Measurements from ENCODE around the gene ZFYVE16. TPM values are rescaled to one million over a fixed set of nuclear protein-coding genes. Genes with fewer than 3 reads are reported as not detected.

The ZFYVE16 gene
- total and polyA plus RNA-seq, 2 donors (not counting 1 experiment from before 2014, with no cell fraction given), result 12.9 to 34.2 TPM

- no peaks in the 10 kb centered on the region for H3K79me2 ChIP-seq (ENCODE audit: control insufficient read depth, insufficient read depth, low read length)
- H3K36me3 ChIP-seq (ENCODE audit: control insufficient read depth, insufficient read depth, low read length), result no peaks in the 10 kb centered on the region
- TF ChIP-seq CTCF (conservative IDR thresholded peaks at IDR 0.05 in 1 of 2, IDR thresholded peaks at IDR 0.05 in 1 of 2; ENCODE audit: low read depth in 1 of 2, low read length in 2 of 2), result no peak
- no peak overlapping the region for H3K4me3 ChIP-seq (replicated peaks in 1 of 4; ENCODE audit: control extremely low read depth in 1 of 4, insufficient read depth in 1 of 4, low read depth in 3 of 4, low read length in 4 of 4)
- no peaks in the 10 kb centered on the region for H3K27me3 ChIP-seq (ENCODE audit: control insufficient read depth, insufficient read depth, low read length)
- no peaks in the 10 kb centered on the region for H4K20me1 ChIP-seq (ENCODE audit: control insufficient read depth, extremely low read depth, insufficient read depth, low read length)
- H3K4me1 ChIP-seq (ENCODE audit: control insufficient read depth, extremely low read depth, insufficient read depth, low read length), result no peaks in the 10 kb centered on the region
- no peak overlapping the region for H2AFZ ChIP-seq (ENCODE audit: low read length)
- H3K9me3 ChIP-seq (ENCODE audit: control insufficient read depth, insufficient read depth, low read depth, low read length), result no peaks in the 10 kb centered on the region
- H3K27ac ChIP-seq (ENCODE audit: insufficient read depth, low read length), result no peak overlapping the region
- no peak for DNase-seq (ENCODE audit: low read depth in 2 of 2)
- no peak overlapping the region for H3K4me2 ChIP-seq (ENCODE audit: extremely low read depth, insufficient read depth, low read length)
- no peak overlapping the region for H3K9ac ChIP-seq (ENCODE audit: insufficient read depth, low read length)
Observed at GRCh38 chr5:80368661-80369480, 39.0 kb upstream of the ZFYVE16 start.

GRCh38 chr5:80369521-80369920, 38.3 kb upstream of the ZFYVE16 start:
- peak in 1 of 2 donors; percentile 1 for DNase-seq (ENCODE audit: low read depth in 2 of 2)
- Histone ChIP-seq H3K27me3 (ENCODE audit: control insufficient read depth, insufficient read depth, low read length) (no peaks in the 10 kb centered on the region), H3K9me3 (ENCODE audit: control insufficient read depth, insufficient read depth, low read depth, low read length) (no peaks in the 10 kb centered on the region), H3K27ac (ENCODE audit: insufficient read depth, low read length) (no peak overlapping the region), H3K36me3 (ENCODE audit: control insufficient read depth, insufficient read depth, low read length) (no peaks in the 10 kb centered on the region), H3K9ac (ENCODE audit: insufficient read depth, low read length) (no peak overlapping the region), H3K4me2 (ENCODE audit: extremely low read depth, insufficient read depth, low read length) (no peak overlapping the region), H4K20me1 (ENCODE audit: control insufficient read depth, extremely low read depth, insufficient read depth, low read length) (no peaks in the 10 kb centered on the region), H3K4me1 (ENCODE audit: control insufficient read depth, extremely low read depth, insufficient read depth, low read length) (no peaks in the 10 kb centered on the region), H3K4me3 (replicated peaks in 1 of 4; ENCODE audit: control extremely low read depth in 1 of 4, insufficient read depth in 1 of 4, low read depth in 3 of 4, low read length in 4 of 4) (no peak overlapping the region), H3K79me2 (ENCODE audit: control insufficient read depth, insufficient read depth, low read length) (no peaks in the 10 kb centered on the region), H2AFZ (ENCODE audit: low read length) (no peak overlapping the region)
- TF ChIP-seq CTCF (conservative IDR thresholded peaks at IDR 0.05 in 1 of 2, IDR thresholded peaks at IDR 0.05 in 1 of 2; ENCODE audit: low read depth in 1 of 2, low read length in 2 of 2), result no peak
- no peak for TF ChIP-seq EZH2 (IDR thresholded peaks at IDR 0.05; ENCODE audit: low read length, missing control alignments)

GRCh38 chr5:80370390-80370789, 37.5 kb upstream of the ZFYVE16 start:
- Histone ChIP-seq H3K36me3 (ENCODE audit: control insufficient read depth, insufficient read depth, low read length) (no peaks in the 10 kb centered on the region), H3K4me1 (ENCODE audit: control insufficient read depth, extremely low read depth, insufficient read depth, low read length) (no peaks in the 10 kb centered on the region), H3K79me2 (ENCODE audit: control insufficient read depth, insufficient read depth, low read length) (no peaks in the 10 kb centered on the region), H2AFZ (ENCODE audit: low read length) (no peak overlapping the region), H4K20me1 (ENCODE audit: control insufficient read depth, extremely low read depth, insufficient read depth, low read length) (no peaks in the 10 kb centered on the region), H3K27me3 (ENCODE audit: control insufficient read depth, insufficient read depth, low read length) (no peaks in the 10 kb centered on the region), H3K4me3 (replicated peaks in 1 of 4; ENCODE audit: control extremely low read depth in 1 of 4, insufficient read depth in 1 of 4, low read depth in 3 of 4, low read length in 4 of 4) (no peak overlapping the region), H3K27ac (ENCODE audit: insufficient read depth, low read length) (no peak overlapping the region), H3K9ac (ENCODE audit: insufficient read depth, low read length) (no peak overlapping the region), H3K9me3 (ENCODE audit: control insufficient read depth, insufficient read depth, low read depth, low read length) (no peaks in the 10 kb centered on the region), H3K4me2 (ENCODE audit: extremely low read depth, insufficient read depth, low read length) (no peak overlapping the region)
- no peak for TF ChIP-seq CTCF (conservative IDR thresholded peaks at IDR 0.05 in 1 of 2, IDR thresholded peaks at IDR 0.05 in 1 of 2; ENCODE audit: low read depth in 1 of 2, low read length in 2 of 2)
- TF ChIP-seq EZH2 (IDR thresholded peaks at IDR 0.05; ENCODE audit: low read length, missing control alignments), result no peak
- no peak for DNase-seq (ENCODE audit: low read depth in 2 of 2)
